H1 (cell line): ENCODE data around the gene LDHAL6A. TPM values are rescaled to one million over a fixed set of nuclear protein-coding genes. Genes with fewer than 3 reads are reported as not detected.

Experiments
- BRCA1 ChIP-seq: IDR thresholded peaks from 2 replicates; pipeline ENCODE4 v1.6.1; 2012; ENCODE audit warnings: low read depth, low read length, improper control_type of control experiment
- KDM1A ChIP-seq: fragments of 200-600, 300-600 bp; sonication (generic); IDR thresholded peaks from 2 replicates; pipeline ENCODE4 v1.7.1; 2016; ENCODE audit warnings: mild to moderate bottlenecking, low read length, borderline replicate concordance
- SAP30 ChIP-seq: fragments of 300-600 bp; sonication (generic); IDR thresholded peaks from 2 replicates; pipeline ENCODE4 v1.7.1; 2012; ENCODE audit warnings: low read length, moderate library complexity, mild to moderate bottlenecking, inconsistent platforms; ENCODE audit not compliant: insufficient read depth, insufficient replicate concordance
- polyA plus RNA-seq, 7 experiments: library from polyadenylated mRNA; depleted of rRNA in 3 of 7; stranded (reverse) in 5 of 7; unstranded in 2 of 7; fragments of >200 nt in 5 of 7; fragments of 200-250 nt in 2 of 7; gene quantifications; 1 replicate in 5 of 7; 2 replicates in 1 of 7; 4 replicates in 1 of 7; pipeline versions ENCODE4 v1.2.1 to v1.2.3, GENCODE V29; 2011 to 2013; ENCODE audit warnings: missing spikeins in 2 of 7, mixed read lengths in 2 of 7
- total RNA-seq: library from RNA; stranded (reverse); fragmentation: NEBNext Ultra II Directional; extraction: Animal tissue kit (Norgen Biotek cat#: 25700); gene quantifications from 2 replicates; pipeline ENCODE4 v1.2.1, GENCODE V29; 2021
- TF ChIP-seq, protein P1 (sequence below): IDR thresholded peaks from 2 replicates; pipeline ENCODE4 v1.6.1; 2011; ENCODE audit warnings: low read depth, mild to moderate bottlenecking, low read length; ENCODE audit not compliant: insufficient read depth

Gene LDHAL6A
- total and polyA plus RNA-seq, 2 of the 8 experiments (the other 6 are each of a cell fraction or from before 2014, with no cell fraction given), result not detected

- TF ChIP-seq, protein P1, sequence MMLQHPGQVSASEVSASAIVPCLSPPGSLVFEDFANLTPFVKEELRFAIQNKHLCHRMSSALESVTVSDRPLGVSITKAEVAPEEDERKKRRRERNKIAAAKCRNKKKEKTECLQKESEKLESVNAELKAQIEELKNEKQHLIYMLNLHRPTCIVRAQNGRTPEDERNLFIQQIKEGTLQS, result no peak
- TF ChIP-seq BRCA1, result no peak
- TF ChIP-seq SAP30, result no peak
- TF ChIP-seq KDM1A, result no peak
These were observed 1.8 kb downstream of the LDHAL6A start (continued) for GRCh38 chr11:18457450-18457849.
